MG63 (cell line): Measurements from ENCODE around the gene CTF1. TPM values are rescaled to one million over a fixed set of nuclear protein-coding genes. Genes with fewer than 3 reads are reported as not detected.

Experiments
- total RNA-seq: library from RNA; depleted of rRNA; stranded (reverse); fragments of >200 nt; shearing (Covaris generic); gene quantifications from 2 replicates; pipeline ENCODE4 v1.2.3, GENCODE V29; 2014; ENCODE audit warnings: low replicate concordance; rRNA removed

The CTF1 gene
- total RNA-seq, 1 experiment from 2014 or later = not detected

Other genes starting within 250 kb of the CTF1 start
- gene PRR14, start 245.7 kb upstream of the CTF1 start, total RNA-seq = 1.7 and 5.3 TPM in 2 replicates
- gene FBRS, start 238.2 kb upstream of the CTF1 start, total RNA-seq = 6.0 and 14.5 TPM in 2 replicates
- gene SRCAP, start 197.4 kb upstream of the CTF1 start, total RNA-seq = 2.6 and 6.9 TPM in 2 replicates
- 18.3 and 25.2 TPM in 2 replicates for gene PHKG2, start 148.2 kb upstream of the CTF1 start, total RNA-seq
- 4.1 and 9.1 TPM in 2 replicates for gene CFAP119, start 134.6 kb upstream of the CTF1 start, total RNA-seq
- 116 and 127 TPM in 2 replicates for gene RNF40, start 134.3 kb upstream of the CTF1 start, total RNA-seq
- 10.3 and 13.6 TPM in 2 replicates for gene ZNF629, start 109.4 kb upstream of the CTF1 start, total RNA-seq
- gene BCL7C, start 2.5 kb upstream of the CTF1 start, total RNA-seq = 64.3 and 70.8 TPM in 2 replicates
- 19.5 and 31.2 TPM in 2 replicates for gene FBXL19, start 27.0 kb downstream of the CTF1 start, total RNA-seq
- 4.1 and 4.2 TPM in 2 replicates for gene ORAI3, start 52.5 kb downstream of the CTF1 start, total RNA-seq
- 0.17 and 0.76 TPM in 2 replicates for gene SETD1A, start 61.1 kb downstream of the CTF1 start, total RNA-seq
- gene HSD3B7, start 88.6 kb downstream of the CTF1 start, total RNA-seq = 2.1 and 5.0 TPM in 2 replicates
- not detected in 2 replicates for gene STX1B, start 114.0 kb downstream of the CTF1 start, total RNA-seq
- 31.6 and 47.1 TPM in 2 replicates for gene STX4, start 136.9 kb downstream of the CTF1 start, total RNA-seq
- 34.1 and 47.4 TPM in 2 replicates for gene ZNF668, start 177.6 kb downstream of the CTF1 start, total RNA-seq
- gene ZNF646, start 177.8 kb downstream of the CTF1 start, total RNA-seq = 11.4 and 11.5 TPM in 2 replicates
- gene PRSS53, start 192.3 kb downstream of the CTF1 start, total RNA-seq = 1.7 and 1.9 TPM in 2 replicates
- gene VKORC1, start 198.2 kb downstream of the CTF1 start, total RNA-seq = 146 and 155 TPM in 2 replicates
- gene BCKDK, start 211.8 kb downstream of the CTF1 start, total RNA-seq = 24.1 and 42.5 TPM in 2 replicates
- 59.1 and 78.2 TPM in 2 replicates for gene KAT8, start 221.1 kb downstream of the CTF1 start, total RNA-seq
- not detected in 2 replicates for gene PRSS8, start 239.1 kb downstream of the CTF1 start, total RNA-seq